ENCODE data around the gene BIRC5.

Gene BIRC5

GRCh38 chr17:78224231-78225087 is 10.4 kb downstream of the BIRC5 start:
- no peaks in the 10 kb centered on the region for H3K27me3 ChIP-seq (replicated peaks; ENCODE audit: control insufficient read depth, insufficient read depth, low read length)
- no peak for DNase-seq (ENCODE audit: extremely low read depth, insufficient read length)
- no peak overlapping the region for H3K4me3 ChIP-seq (replicated peaks; ENCODE audit: low read depth, low read length)
- peaks cover 10% of the 10 kb centered on the region for H3K36me3 ChIP-seq (ENCODE audit: control insufficient read depth, insufficient read depth, low read length)
- TF ChIP-seq, protein P1, sequence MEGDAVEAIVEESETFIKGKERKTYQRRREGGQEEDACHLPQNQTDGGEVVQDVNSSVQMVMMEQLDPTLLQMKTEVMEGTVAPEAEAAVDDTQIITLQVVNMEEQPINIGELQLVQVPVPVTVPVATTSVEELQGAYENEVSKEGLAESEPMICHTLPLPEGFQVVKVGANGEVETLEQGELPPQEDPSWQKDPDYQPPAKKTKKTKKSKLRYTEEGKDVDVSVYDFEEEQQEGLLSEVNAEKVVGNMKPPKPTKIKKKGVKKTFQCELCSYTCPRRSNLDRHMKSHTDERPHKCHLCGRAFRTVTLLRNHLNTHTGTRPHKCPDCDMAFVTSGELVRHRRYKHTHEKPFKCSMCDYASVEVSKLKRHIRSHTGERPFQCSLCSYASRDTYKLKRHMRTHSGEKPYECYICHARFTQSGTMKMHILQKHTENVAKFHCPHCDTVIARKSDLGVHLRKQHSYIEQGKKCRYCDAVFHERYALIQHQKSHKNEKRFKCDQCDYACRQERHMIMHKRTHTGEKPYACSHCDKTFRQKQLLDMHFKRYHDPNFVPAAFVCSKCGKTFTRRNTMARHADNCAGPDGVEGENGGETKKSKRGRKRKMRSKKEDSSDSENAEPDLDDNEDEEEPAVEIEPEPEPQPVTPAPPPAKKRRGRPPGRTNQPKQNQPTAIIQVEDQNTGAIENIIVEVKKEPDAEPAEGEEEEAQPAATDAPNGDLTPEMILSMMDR (IDR thresholded peaks at IDR 0.05; ENCODE audit: insufficient read depth, low read length, poor library complexity, severe bottlenecking) = no peak

DNA sequence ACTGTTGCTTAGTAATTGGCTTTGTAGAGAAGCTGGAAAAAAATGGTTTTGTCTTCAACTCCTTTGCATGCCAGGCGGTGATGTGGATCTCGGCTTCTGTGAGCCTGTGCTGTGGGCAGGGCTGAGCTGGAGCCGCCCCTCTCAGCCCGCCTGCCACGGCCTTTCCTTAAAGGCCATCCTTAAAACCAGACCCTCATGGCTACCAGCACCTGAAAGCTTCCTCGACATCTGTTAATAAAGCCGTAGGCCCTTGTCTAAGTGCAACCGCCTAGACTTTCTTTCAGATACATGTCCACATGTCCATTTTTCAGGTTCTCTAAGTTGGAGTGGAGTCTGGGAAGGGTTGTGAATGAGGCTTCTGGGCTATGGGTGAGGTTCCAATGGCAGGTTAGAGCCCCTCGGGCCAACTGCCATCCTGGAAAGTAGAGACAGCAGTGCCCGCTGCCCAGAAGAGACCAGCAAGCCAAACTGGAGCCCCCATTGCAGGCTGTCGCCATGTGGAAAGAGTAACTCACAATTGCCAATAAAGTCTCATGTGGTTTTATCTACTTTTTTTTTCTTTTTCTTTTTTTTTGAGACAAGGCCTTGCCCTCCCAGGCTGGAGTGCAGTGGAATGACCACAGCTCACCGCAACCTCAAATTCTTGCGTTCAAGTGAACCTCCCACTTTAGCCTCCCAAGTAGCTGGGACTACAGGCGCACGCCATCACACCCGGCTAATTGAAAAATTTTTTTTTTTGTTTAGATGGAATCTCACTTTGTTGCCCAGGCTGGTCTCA is 11.2 kb downstream of the BIRC5 start:
- DNase-seq (ENCODE audit: extremely low read depth, insufficient read length) = no peak
- Histone ChIP-seq H3K36me3 (ENCODE audit: control insufficient read depth, insufficient read depth, low read length) (peaks cover 6% of the 10 kb centered on the region), H3K27me3 (replicated peaks; ENCODE audit: control insufficient read depth, insufficient read depth, low read length) (no peaks in the 10 kb centered on the region), H3K4me3 (replicated peaks; ENCODE audit: low read depth, low read length) (no peak overlapping the region)
- TF ChIP-seq, protein P1 (IDR thresholded peaks at IDR 0.05; ENCODE audit: insufficient read depth, low read length, poor library complexity, severe bottlenecking) = no peak

GRCh38 chr17:78226055-78226758 is 12.2 kb downstream of the BIRC5 start:
- DNase-seq (ENCODE audit: extremely low read depth, insufficient read length) = no peak
- Histone ChIP-seq H3K4me3 (replicated peaks; ENCODE audit: low read depth, low read length) (no peak overlapping the region), H3K36me3 (ENCODE audit: control insufficient read depth, insufficient read depth, low read length) (peaks cover 5% of the 10 kb centered on the region), H3K27me3 (replicated peaks; ENCODE audit: control insufficient read depth, insufficient read depth, low read length) (peaks cover 2% of the 10 kb centered on the region; the same call in 1 of the 2 replicates)
- TF ChIP-seq, protein P1 (IDR thresholded peaks at IDR 0.05; ENCODE audit: insufficient read depth, low read length, poor library complexity, severe bottlenecking) = no peak

GRCh38 chr17:78226759-78227454 is 12.9 kb downstream of the BIRC5 start:
- Histone ChIP-seq H3K36me3 (ENCODE audit: control insufficient read depth, insufficient read depth, low read length) (peaks cover 5% of the 10 kb centered on the region), H3K4me3 (replicated peaks; ENCODE audit: low read depth, low read length) (no peak overlapping the region), H3K27me3 (replicated peaks; ENCODE audit: control insufficient read depth, insufficient read depth, low read length) (peaks cover 2% of the 10 kb centered on the region; the same call in 1 of the 2 replicates)
- TF ChIP-seq, protein P1 (IDR thresholded peaks at IDR 0.05; ENCODE audit: insufficient read depth, low read length, poor library complexity, severe bottlenecking) = no peak
- no peak for DNase-seq (ENCODE audit: extremely low read depth, insufficient read length)

- Histone ChIP-seq H3K4me3 (replicated peaks; ENCODE audit: low read depth, low read length) (no peak overlapping the region), H3K36me3 (ENCODE audit: control insufficient read depth, insufficient read depth, low read length) (peaks cover 5% of the 10 kb centered on the region), H3K27me3 (replicated peaks; ENCODE audit: control insufficient read depth, insufficient read depth, low read length) (peaks cover 2% of the 10 kb centered on the region; the same call in 1 of the 2 replicates)
- no peak for DNase-seq (ENCODE audit: extremely low read depth, insufficient read length)
- TF ChIP-seq, protein P1 (IDR thresholded peaks at IDR 0.05; ENCODE audit: insufficient read depth, low read length, poor library complexity, severe bottlenecking) = no peak
These were observed 13.4 kb downstream of the BIRC5 start for GRCh38 chr17:78227455-78227916.
